ENCODE measurements around the gene NCOA5. TPM values are rescaled to one million over a fixed set of nuclear protein-coding genes. Genes with fewer than 3 reads are reported as not detected.

NCOA5 gene
- total RNA-seq, 1 experiment from 2014 or later = 16.5 TPM

GRCh38 chr20:46107061-46107460 lies 17.3 kb upstream of the NCOA5 start (continued):
- TF ChIP-seq E2F1 (CRISPR knock-in tag; IDR thresholded peaks at IDR 0.05) (no peak), ATF1 (CRISPR knock-in tag; IDR thresholded peaks at IDR 0.05) (no peak), USF2 (CRISPR knock-in tag; IDR thresholded peaks at IDR 0.05) (no peak), ZBTB21 (CRISPR knock-in tag; IDR thresholded peaks at IDR 0.05; ENCODE audit: borderline replicate concordance) (no peak), USF1 (CRISPR knock-in tag; IDR thresholded peaks at IDR 0.05) (no peak), NR1H2 (CRISPR knock-in tag; IDR thresholded peaks at IDR 0.05) (no peak), ZSCAN18 (CRISPR knock-in tag; IDR thresholded peaks at IDR 0.05) (no peak), RELA (CRISPR knock-in tag; IDR thresholded peaks at IDR 0.05; ENCODE audit: borderline replicate concordance) (no peak), GTF2I (CRISPR knock-in tag; conservative IDR thresholded peaks at IDR 0.05) (no peak), CBFB (CRISPR knock-in tag; IDR thresholded peaks at IDR 0.05; ENCODE audit: low read depth) (no peak), CTCF (IDR thresholded peaks at IDR 0.05) (no peak), PREB (CRISPR knock-in tag; IDR thresholded peaks at IDR 0.05; ENCODE audit: borderline replicate concordance) (no peak), SOX15 (CRISPR knock-in tag; IDR thresholded peaks at IDR 0.05) (no peak)

GRCh38 chr20:46104262-46104661 lies 14.5 kb upstream of the NCOA5 start:
- TF ChIP-seq FOXP4 (CRISPR knock-in tag; IDR thresholded peaks at IDR 0.05) = no peak
- no peak for TF ChIP-seq ETV6 (CRISPR knock-in tag; IDR thresholded peaks at IDR 0.05)
- TF ChIP-seq JAZF1 (CRISPR knock-in tag; IDR thresholded peaks at IDR 0.05) = no peak
- TF ChIP-seq ZNF121 (CRISPR knock-in tag; IDR thresholded peaks at IDR 0.05) = no peak
- no peak for TF ChIP-seq ZBTB21 (CRISPR knock-in tag; IDR thresholded peaks at IDR 0.05; ENCODE audit: borderline replicate concordance)
- no peak for TF ChIP-seq CBFB (CRISPR knock-in tag; IDR thresholded peaks at IDR 0.05; ENCODE audit: low read depth)
- no peak for TF ChIP-seq CDX4 (CRISPR knock-in tag; IDR thresholded peaks at IDR 0.05; ENCODE audit: borderline replicate concordance)
- no peak for TF ChIP-seq TP53 (CRISPR knock-in tag; IDR thresholded peaks at IDR 0.05)
- TF ChIP-seq GABPB1 (CRISPR knock-in tag; IDR thresholded peaks at IDR 0.05) = no peak
- TF ChIP-seq PREB (CRISPR knock-in tag; IDR thresholded peaks at IDR 0.05; ENCODE audit: borderline replicate concordance) = no peak
- Mint-ChIP-seq H3K36me3 (peaks cover 4% of the 10 kb centered on the region), H3K9me3 (peaks cover 12% of the 10 kb centered on the region), H3K4me1 (peaks cover 6% of the 10 kb centered on the region), H3K4me3 (no peak overlapping the region), H3K27me3 (ENCODE audit: low read depth) (peaks cover 36% of the 10 kb centered on the region), H3K27ac (no peak overlapping the region)
- DNase-seq (ENCODE audit: low spot score) (no peak), ATAC-seq (no peak)
- ChIA-PET CTCF (no interaction called here), POLR2A (interaction anchor here (0.5 kb wide), 1 partner anchor 987 kb away, joined by 5 read pairs; no protein-coding TSS in a partner anchor)
